Upper lobe of left lung (tissue), 4 donors: ENCODE data around the gene TMEM167A.

ENCODE experiments used
- CTCF ChIP-seq, 6 experiments: fragments of 450-650 bp in 4 of 6; fragments of 200-600 bp in 2 of 6; sonication (generic) in 2 of 6; IDR thresholded peaks; one replicate each; pipeline ENCODE4 v1.5.1; 2016 to 2019; ENCODE audit warnings: antibody characterized with exemption in 6 of 6
- POLR2A ChIP-seq, 4 donors: fragments of 450-650 bp; IDR thresholded peaks; one replicate each; pipeline ENCODE4 v1.5.1; 2016 to 2017; ENCODE audit warnings: antibody characterized with exemption in 4 of 4, mild to moderate bottlenecking in 2 of 4
- POLR2AphosphoS5 ChIP-seq, 2 donors: sonication (generic); formaldehyde crosslinking; IDR thresholded peaks; one replicate each; pipeline ENCODE4 v1.5.1; 2017; ENCODE audit warnings: antibody characterized with exemption in 2 of 2

DNA sequence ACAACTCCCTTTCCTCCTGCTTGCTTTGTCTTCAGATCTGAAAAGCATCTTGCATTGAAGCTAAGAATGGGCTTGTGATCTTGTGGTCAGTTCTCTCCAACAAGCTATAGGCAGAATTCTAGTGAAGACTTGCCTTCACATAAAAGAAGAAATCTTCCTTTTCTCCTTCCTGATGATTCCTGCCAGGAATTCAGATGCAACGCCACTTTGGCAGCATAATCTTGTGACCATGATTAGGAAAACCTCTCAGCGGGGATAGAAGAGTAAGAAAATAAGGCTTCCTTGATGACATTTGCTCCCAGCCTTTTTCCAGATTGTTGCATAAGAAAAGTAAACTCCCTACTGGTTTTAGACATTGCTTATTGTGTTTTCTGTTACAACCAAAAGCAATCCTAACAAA lies 73.4 kb downstream of the TMEM167A start:
- no peak for TF ChIP-seq CTCF (IDR thresholded peaks at IDR 0.05)
- TF ChIP-seq POLR2A (IDR thresholded peaks at IDR 0.05): no peak
- TF ChIP-seq POLR2AphosphoS5 (IDR thresholded peaks at IDR 0.05): no peak
